KMS-11 (cell line): ENCODE results near the gene HMGN2.

Experiments
- H2AFZ ChIP-seq: fragments of 200-600 bp; sonication (generic); 2 replicates; pipeline ENCODE4 v1.6.1; 2016; ENCODE audit warnings: antibody characterized with exemption, mixed run types, low read depth
- H3K27ac ChIP-seq: fragments of 200-600 bp; sonication (generic); 2 replicates; pipeline ENCODE4 v1.6.1; 2016; ENCODE audit warnings: mild to moderate bottlenecking, mixed run types
- H3K27me3 ChIP-seq: fragments of 200-600 bp; sonication (generic); 2 replicates; pipeline ENCODE4 v1.6.1; 2017; ENCODE audit warnings: mild to moderate bottlenecking, low read depth, mixed run types, moderate library complexity; ENCODE audit not compliant: insufficient read depth
- H3K36me3 ChIP-seq: fragments of 200-600 bp; sonication (generic); 2 replicates; pipeline ENCODE4 v1.6.1; 2017; ENCODE audit warnings: mild to moderate bottlenecking, mixed run types; ENCODE audit not compliant: insufficient read depth
- H3K4me1 ChIP-seq: fragments of 200-600 bp; sonication (generic); 2 replicates; pipeline ENCODE4 v1.6.1; 2016; ENCODE audit warnings: mild to moderate bottlenecking, low read depth, mixed run types; ENCODE audit not compliant: poor library complexity, severe bottlenecking
- H3K4me2 ChIP-seq: fragments of 200-600 bp; sonication (generic); 2 replicates; pipeline ENCODE4 v1.7.0; 2016; ENCODE audit warnings: mild to moderate bottlenecking, mixed run types
- H3K4me3 ChIP-seq: fragments of 200-600 bp; sonication (generic); IDR thresholded peaks from 2 replicates; pipeline ENCODE4 v1.6.1; 2017; ENCODE audit warnings: low read depth, low read length, mixed read lengths; ENCODE audit not compliant: insufficient read depth
- H3K79me2 ChIP-seq: fragments of 200-600 bp; sonication (generic); 2 replicates; pipeline ENCODE4 v1.6.1; 2016; ENCODE audit warnings: low read depth, mixed run types; ENCODE audit not compliant: insufficient read depth
- H3K9ac ChIP-seq: fragments of 200-600 bp; sonication (generic); 2 replicates; pipeline ENCODE4 v1.6.1; 2016; ENCODE audit warnings: mild to moderate bottlenecking, mixed run types
- H4K20me1 ChIP-seq: fragments of 200-600 bp; sonication (generic); 2 replicates; pipeline ENCODE4 v1.6.1; 2016; ENCODE audit warnings: mild to moderate bottlenecking, mixed run types; ENCODE audit not compliant: insufficient read depth
- TF ChIP-seq, protein P1 (sequence below): fragments of 200-600 bp; sonication (generic); conservative IDR thresholded peaks from 2 replicates; pipeline ENCODE4 v1.6.1; 2017; ENCODE audit warnings: low read depth, mild to moderate bottlenecking, antibody characterized with exemption, low read length, moderate library complexity, mixed read lengths

Gene HMGN2

DNA sequence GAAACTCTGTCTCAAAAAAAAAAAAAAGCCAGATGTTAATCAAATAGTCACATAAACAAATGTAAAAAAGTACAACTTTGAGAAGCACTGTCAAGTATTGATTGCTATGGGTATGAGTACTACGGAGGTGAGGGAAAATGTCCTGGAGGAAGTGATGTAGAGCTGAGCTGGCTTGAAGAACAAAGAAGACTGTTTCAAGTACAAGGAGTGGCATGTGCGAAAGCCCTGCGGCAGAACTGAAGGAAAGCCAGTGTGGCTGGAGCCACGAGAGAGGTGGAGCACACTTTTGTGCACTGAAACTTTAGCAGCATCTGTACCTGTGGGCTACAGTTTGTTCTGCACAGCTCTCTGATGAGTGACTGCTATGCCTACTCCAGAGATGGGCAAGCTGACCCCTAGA lies 51.9 kb downstream of the HMGN2 start:
- Histone ChIP-seq H3K36me3 (no peaks in the 10 kb centered on the region), H3K4me1 (peaks cover 2% of the 10 kb centered on the region), H3K27me3 (no peaks in the 10 kb centered on the region), H3K79me2 (no peaks in the 10 kb centered on the region), H3K4me2 (no peak overlapping the region), H3K27ac (no peak overlapping the region), H3K4me3 (no peak overlapping the region), H3K9ac (no peak overlapping the region), H4K20me1 (no peaks in the 10 kb centered on the region), H2AFZ (no peak overlapping the region)
- TF ChIP-seq, protein P1, sequence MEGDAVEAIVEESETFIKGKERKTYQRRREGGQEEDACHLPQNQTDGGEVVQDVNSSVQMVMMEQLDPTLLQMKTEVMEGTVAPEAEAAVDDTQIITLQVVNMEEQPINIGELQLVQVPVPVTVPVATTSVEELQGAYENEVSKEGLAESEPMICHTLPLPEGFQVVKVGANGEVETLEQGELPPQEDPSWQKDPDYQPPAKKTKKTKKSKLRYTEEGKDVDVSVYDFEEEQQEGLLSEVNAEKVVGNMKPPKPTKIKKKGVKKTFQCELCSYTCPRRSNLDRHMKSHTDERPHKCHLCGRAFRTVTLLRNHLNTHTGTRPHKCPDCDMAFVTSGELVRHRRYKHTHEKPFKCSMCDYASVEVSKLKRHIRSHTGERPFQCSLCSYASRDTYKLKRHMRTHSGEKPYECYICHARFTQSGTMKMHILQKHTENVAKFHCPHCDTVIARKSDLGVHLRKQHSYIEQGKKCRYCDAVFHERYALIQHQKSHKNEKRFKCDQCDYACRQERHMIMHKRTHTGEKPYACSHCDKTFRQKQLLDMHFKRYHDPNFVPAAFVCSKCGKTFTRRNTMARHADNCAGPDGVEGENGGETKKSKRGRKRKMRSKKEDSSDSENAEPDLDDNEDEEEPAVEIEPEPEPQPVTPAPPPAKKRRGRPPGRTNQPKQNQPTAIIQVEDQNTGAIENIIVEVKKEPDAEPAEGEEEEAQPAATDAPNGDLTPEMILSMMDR: no peak
